Neuron (in vitro differentiated cells): ENCODE results near the gene ATN1.

ENCODE experiments used
- H2AFZ ChIP-seq: one replicate; pipeline ENCODE4 v1.6.1; 2013; ENCODE audit warnings: low read depth, mild to moderate bottlenecking, inconsistent platforms, low read length, moderate library complexity
- H3K27me3 ChIP-seq: one replicate; pipeline ENCODE4 v1.6.1; 2013; ENCODE audit warnings: low read length; ENCODE audit not compliant: insufficient read depth
- H3K36me3 ChIP-seq: one replicate; pipeline ENCODE4 v1.6.1; 2013; ENCODE audit warnings: low read length; ENCODE audit not compliant: insufficient read depth
- H3K4me1 ChIP-seq: one replicate; pipeline ENCODE4 v1.6.1; 2013; ENCODE audit warnings: low read length; ENCODE audit not compliant: insufficient read depth
- H3K4me3 ChIP-seq: 2 replicates; pipeline ENCODE4 v1.5.1; 2013; ENCODE audit warnings: mild to moderate bottlenecking, low read length, moderate library complexity
- H3K9me3 ChIP-seq: one replicate; pipeline ENCODE4 v1.6.1; 2013; ENCODE audit warnings: low read length

The ATN1 gene

DNA sequence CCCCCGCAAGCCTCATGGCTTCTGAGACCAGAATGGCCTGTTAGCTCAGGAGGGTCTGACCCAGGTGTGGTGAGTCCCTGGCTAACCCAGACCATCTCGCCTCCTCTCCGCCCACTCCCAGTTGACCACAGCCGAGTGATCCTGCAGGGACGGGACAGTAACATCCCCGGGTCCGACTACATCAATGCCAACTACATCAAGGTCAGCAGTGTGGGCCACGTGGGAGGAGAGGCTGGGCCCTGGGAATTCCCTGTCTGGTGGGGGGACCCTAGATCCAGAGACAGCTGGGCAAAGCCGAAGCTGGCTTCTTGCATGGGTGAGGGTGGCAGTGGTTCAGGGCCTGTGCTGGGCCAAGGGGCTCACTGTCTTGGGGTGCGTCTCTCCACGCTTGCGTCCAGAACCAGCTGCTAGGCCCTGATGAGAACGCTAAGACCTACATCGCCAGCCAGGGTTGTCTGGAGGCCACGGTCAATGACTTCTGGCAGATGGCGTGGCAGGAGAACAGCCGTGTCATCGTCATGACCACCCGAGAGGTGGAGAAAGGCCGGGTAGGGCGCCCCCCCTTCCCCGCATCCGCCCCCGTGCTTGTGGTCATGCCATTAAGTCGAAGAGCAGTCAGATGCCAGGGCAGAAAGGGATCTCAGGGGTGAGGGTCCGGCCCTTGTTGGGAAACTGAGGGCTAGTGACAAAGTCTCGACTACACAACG lies 28.4 kb downstream of the ATN1 start:
- Histone ChIP-seq H3K36me3 (no peaks in the 10 kb centered on the region), H3K27me3 (no peaks in the 10 kb centered on the region), H2AFZ (no peak overlapping the region), H3K4me3 (no peak overlapping the region), H3K9me3 (no peaks in the 10 kb centered on the region), H3K4me1 (peaks cover 3% of the 10 kb centered on the region)

DNA sequence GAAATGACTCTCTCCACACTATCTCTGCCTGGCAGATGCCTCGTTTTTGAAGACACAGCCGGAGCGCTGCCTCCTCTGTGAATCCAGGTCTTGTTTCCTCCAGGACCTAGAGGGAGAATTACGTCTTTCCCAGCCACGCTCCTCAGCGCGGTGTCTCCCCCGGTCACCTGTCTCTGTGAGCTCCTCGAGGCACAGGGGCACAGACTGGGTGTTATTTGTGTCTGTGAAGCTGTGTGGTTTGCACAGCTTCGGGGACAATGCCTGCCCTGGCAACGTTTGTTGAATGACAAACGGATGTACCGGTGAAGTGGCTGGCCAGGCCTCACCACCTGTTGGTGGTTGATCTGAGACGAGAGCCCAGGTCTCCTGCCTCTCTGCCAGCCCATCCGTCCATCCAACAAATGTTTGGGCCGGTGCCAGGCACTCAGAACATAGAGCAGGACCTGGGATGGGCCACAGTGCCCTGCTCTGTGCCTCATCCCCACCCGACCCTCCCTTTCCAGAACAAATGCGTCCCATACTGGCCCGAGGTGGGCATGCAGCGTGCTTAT lies 29.5 kb downstream of the ATN1 start:
- Histone ChIP-seq H3K36me3 (no peaks in the 10 kb centered on the region), H3K4me1 (peaks cover 3% of the 10 kb centered on the region), H3K27me3 (no peaks in the 10 kb centered on the region), H3K9me3 (no peaks in the 10 kb centered on the region), H3K4me3 (no peak overlapping the region), H2AFZ (no peak overlapping the region)

DNA sequence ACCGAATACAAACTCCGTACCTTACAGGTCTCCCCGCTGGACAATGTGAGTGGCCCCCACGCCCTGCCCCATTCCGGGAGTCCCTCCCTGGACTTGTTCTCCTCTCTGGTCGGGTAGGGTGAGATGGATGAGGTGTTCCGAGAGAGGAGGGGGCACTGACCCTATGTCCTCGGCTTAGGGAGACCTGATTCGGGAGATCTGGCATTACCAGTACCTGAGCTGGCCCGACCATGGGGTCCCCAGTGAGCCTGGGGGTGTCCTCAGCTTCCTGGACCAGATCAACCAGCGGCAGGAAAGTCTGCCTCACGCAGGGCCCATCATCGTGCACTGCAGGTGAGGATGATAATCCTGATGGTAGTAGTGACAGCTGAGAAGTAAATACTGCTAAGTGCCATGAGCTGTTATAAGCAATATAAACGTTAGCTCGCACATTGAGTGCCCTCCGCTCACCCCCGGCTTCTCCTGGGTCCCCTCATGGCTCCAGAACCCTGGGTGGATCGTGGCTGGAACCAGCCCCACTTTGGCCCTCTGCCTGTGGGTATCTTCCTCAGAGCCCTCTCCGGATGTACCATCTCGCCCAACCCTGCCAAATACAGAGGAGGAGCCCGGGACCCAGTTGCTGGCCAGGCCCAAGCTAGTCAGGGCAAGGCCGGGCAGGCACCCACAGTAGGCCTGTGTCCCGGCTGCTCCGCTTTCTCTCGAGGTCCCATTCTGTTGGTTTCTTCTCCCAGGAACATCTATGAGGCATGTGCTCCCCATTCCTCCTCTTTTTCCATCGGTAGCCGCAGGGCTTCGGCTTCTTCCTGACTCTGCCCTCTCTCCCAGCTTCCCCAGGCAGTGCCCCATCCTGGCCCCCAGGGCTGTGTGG lies 30.2 kb downstream of the ATN1 start:
- Histone ChIP-seq H3K36me3 (no peaks in the 10 kb centered on the region), H2AFZ (no peak overlapping the region), H3K9me3 (no peaks in the 10 kb centered on the region), H3K27me3 (no peaks in the 10 kb centered on the region), H3K4me1 (peaks cover 3% of the 10 kb centered on the region), H3K4me3 (no peak overlapping the region)

DNA sequence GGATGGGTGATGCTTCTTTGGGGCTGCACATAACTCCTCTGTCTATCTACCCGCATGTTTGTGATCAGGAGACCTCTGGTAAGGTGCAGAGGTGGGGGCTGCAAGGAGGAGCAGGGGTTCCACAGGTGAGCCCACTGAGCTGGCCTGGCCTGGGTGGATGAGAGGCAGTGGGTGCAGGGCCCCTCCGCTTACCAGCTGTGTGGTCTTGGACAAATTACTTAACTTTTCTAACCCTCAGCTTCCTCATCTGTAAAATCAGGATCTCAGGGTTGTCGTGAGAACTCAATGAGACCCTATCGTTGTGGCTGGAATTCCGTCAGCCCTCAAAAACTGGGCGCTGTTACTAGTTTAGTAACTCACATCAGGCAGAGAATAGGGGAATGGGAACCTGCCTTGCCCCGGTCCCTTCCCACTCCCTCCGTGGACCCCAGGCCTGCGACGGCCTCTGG lies 30.9 kb downstream of the ATN1 start:
- Histone ChIP-seq H3K4me1 (no peaks in the 10 kb centered on the region), H2AFZ (no peak overlapping the region), H3K36me3 (no peaks in the 10 kb centered on the region), H3K27me3 (no peaks in the 10 kb centered on the region), H3K9me3 (no peaks in the 10 kb centered on the region), H3K4me3 (no peak overlapping the region)

DNA sequence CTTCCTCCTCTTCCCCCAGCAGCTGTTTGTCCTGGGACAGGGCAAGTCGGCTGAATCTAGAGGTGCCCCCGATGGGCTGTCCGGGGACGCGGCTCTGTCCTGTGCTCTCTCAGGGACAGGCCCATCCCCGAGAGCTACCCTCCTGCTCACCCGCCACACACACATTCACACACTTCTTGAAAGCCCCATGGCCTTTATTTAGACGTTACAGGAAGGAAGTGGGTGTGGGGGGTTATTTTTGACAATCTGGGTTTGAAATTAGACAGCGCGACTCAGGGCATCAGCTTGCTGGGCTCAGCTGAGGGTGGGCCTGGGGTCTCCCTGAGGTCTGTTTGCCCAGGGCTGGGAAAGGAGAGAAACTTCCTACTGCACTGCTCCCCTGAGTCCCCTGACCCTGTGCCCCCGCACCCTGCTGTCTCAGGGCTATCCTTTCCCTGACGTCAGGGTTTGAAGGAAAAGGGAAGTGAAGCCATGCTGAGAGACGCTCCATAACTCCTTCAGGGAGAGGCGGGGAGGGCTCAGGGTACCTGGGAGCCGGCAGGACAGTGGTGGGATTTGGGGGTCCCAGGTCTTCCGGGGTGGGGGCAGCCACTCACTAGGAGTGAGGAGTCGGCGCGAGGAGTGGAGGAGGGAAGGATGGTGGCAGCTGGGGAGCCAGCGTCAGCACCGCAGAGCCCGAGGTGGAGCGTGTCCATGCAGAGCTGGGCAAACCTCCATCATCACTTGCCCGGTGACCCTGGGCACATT lies 31.5 kb downstream of the ATN1 start:
- Histone ChIP-seq H3K4me3 (no peak overlapping the region), H3K4me1 (no peaks in the 10 kb centered on the region), H3K36me3 (no peaks in the 10 kb centered on the region), H3K27me3 (no peaks in the 10 kb centered on the region), H2AFZ (no peak overlapping the region), H3K9me3 (no peaks in the 10 kb centered on the region)

DNA sequence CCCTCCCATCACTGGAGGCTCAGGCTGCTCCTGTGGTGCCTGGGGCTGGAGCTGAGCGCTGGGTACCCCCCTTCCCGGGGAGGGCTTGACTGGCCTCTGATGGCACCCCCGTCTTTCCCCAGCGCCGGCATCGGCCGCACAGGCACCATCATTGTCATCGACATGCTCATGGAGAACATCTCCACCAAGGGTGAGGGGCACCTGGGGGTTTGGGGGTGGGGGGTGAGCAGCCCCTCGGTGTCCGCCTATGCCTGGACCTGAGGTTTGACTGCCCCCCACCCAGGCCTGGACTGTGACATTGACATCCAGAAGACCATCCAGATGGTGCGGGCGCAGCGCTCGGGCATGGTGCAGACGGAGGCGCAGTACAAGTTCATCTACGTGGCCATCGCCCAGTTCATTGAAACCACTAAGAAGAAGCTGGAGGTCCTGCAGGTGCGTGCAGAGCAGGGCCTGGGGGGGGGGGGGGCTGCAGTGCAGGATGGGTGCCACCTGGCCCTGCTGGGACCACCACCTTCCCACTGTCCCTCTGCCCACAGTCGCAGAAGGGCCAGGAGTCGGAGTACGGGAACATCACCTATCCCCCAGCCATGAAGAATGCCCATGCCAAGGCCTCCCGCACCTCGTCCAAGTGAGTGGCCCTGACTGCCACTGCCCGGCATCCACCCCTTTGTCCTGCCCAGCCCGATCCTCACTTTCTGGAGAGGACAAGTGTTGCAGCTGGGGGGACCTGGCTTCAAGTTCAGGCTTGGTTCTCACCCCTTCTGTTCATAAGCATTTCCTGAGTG lies 32.2 kb downstream of the ATN1 start:
- H3K4me3 ChIP-seq: no peak overlapping the region
- H3K4me1 ChIP-seq: no peaks in the 10 kb centered on the region
- no peaks in the 10 kb centered on the region for H3K9me3 ChIP-seq
- no peaks in the 10 kb centered on the region for H3K27me3 ChIP-seq
- H3K36me3 ChIP-seq: peaks cover 4% of the 10 kb centered on the region
- no peak overlapping the region for H2AFZ ChIP-seq

DNA sequence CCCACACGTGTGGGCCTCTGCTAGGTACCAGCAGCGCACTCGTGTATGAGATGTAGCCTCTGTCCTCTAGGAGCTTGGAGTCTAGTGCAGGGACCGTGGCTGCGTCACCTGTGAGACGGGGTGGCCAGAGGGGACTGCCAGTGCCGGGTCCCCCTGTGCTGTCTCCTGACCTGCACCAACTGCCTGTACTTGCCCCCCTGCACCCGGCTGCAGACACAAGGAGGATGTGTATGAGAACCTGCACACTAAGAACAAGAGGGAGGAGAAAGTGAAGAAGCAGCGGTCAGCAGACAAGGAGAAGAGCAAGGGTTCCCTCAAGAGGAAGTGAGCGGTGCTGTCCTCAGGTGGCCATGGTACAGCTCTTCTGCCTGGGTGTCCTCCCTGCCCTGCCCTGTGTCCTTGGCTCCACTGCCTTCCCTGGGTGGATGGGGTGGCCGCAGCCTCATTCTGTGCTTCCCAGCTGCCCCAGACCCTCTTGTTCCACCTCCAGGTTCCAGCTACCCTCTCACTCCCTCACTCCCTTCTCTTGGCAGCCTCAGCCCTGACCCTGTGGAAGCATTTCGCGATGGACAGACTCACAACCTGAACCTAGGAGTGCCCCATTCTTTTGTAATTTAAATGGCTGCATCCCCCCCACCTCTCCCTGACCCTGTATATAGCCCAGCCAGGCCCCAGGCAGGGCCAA lies 33.0 kb downstream of the ATN1 start:
- H3K36me3 ChIP-seq: peaks cover 11% of the 10 kb centered on the region
- H3K9me3 ChIP-seq: no peaks in the 10 kb centered on the region
- H3K4me1 ChIP-seq: no peaks in the 10 kb centered on the region
- H2AFZ ChIP-seq: no peak overlapping the region
- H3K27me3 ChIP-seq: no peaks in the 10 kb centered on the region
- no peak overlapping the region for H3K4me3 ChIP-seq

DNA sequence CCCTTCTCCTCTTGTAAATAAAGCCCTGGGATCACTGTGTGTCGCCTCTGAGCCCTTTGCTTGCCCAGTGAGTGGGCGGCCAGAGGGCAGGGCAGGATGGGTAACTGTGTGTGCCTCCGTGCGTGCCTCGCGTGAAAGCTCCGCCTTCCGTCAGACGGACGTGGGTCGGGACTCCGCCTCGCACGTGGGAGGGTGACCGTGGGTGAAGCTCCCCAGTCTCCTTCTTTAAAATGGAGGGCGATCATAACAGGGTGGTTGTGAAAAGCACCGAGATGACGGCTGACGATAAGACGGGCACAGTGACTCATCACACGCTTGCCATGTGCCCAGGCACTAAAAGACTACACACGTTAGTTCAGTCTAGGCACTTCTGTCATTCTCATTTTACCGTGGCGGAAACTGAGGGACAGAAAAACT lies 33.5 kb downstream of the ATN1 start:
- no peaks in the 10 kb centered on the region for H3K27me3 ChIP-seq
- H3K4me1 ChIP-seq: no peaks in the 10 kb centered on the region
- peaks cover 16% of the 10 kb centered on the region for H3K36me3 ChIP-seq
- no peak overlapping the region for H3K4me3 ChIP-seq
- H2AFZ ChIP-seq: no peak overlapping the region
- H3K9me3 ChIP-seq: no peaks in the 10 kb centered on the region

DNA sequence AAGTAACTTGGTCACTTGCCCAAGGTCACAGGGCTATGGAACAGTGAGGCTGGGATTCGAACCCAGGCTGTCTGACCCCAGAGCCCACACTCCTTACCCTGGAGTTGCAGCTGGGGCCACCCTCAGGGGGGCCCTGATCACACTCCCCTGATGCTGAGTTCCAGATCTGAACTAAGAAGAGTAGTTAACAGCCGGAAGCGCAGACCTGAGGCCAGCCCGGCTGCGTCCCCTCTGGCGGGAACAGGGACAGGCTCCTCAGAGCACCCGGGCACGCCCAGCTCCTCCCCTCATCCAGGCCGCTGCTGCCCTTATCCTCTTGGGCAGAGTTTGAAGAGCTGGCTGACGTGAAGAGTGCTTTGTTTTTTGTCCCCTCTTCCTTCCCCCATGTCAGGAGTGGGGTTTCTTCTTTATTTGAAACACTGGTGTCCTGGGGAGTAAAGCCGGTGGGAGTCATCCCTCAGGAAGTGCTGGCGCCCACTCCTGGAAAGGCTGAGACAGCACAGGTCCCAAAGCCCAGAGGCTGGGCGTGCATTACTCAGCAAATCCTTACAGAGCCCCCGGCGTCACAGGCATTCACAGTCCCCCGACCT lies 34.0 kb downstream of the ATN1 start:
- peak overlapping the region; percentile 55 for H2AFZ ChIP-seq
- H3K27me3 ChIP-seq: no peaks in the 10 kb centered on the region
- H3K4me3 ChIP-seq: no peak overlapping the region
- peaks cover 20% of the 10 kb centered on the region for H3K36me3 ChIP-seq
- H3K9me3 ChIP-seq: no peaks in the 10 kb centered on the region
- H3K4me1 ChIP-seq: no peaks in the 10 kb centered on the region

DNA sequence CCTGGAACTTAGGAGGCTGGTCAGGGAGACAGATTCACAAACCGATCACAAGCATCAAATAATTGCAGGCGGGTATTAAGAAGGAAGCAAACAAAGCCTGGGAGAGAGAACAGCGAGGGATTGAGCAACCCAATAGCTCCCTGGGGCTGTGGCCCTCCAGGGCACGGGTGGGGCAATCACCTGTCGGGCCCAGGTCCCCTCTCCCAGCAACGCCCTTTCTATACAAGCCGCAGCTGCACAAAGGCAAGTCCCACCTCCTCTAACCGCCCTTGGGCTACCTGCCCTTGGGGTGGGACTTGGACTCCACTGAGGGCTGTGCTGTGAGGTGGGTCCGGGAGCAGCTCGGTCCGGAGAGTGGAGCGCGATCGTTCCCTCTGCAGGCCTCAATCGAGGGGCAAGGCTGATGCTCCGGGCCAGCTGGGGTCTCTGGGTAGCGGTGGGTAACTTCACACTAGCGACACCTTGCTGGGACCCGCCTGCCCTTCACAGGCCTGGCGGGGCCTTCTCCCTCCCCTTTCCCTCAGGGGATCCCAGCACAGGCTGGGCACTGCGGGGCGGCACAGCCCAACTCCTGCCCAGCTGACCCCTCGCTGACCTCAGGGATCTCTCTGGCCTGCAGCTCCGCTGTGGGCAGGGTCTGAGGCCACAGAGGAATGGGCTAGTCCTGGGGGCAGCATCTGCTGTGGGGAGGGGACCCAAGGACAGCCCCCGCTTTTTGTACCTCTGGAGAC lies 34.7 kb downstream of the ATN1 start:
- H3K36me3 ChIP-seq: peaks cover 26% of the 10 kb centered on the region
- H3K27me3 ChIP-seq: no peaks in the 10 kb centered on the region
- peak overlapping the region; percentile 55 for H2AFZ ChIP-seq
- H3K9me3 ChIP-seq: no peaks in the 10 kb centered on the region
- H3K4me3 ChIP-seq: no peak overlapping the region
- H3K4me1 ChIP-seq: no peaks in the 10 kb centered on the region

DNA sequence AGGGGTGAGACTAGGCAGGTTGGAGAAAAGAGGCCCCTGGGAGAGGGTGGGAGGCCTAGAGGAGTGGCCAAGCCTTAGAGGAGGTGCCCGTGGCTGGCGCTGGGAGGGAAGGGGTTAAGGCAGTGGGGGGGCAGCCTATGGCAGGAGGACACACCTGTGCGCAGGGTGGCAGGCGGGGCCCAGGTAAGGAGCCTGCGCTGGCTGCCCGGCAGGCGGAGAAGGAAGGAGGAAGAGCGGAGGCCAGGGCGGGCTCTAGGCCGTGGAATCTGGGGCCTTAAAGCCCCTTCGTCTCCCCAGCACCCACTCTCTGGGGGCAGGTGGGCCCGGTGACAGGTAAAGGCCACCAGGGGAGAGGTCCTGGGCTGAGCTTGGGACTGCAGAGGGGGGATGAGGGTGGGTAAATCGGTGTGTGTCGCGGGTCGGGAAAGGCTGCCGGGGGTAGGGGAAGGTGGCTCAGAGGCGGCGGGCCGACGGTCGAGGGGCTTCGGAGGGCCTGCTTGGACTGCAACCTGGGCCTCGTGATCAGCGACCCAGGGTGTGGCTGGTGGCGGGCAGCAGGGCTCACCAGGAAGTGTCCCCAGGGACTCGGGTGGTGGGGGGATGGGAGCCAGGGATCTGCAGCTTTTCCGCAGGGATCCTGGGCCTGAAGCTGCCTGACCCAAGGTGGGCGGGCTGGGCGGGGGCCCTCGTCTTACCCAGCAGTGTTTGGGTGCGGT lies 35.4 kb downstream of the ATN1 start:
- no peak overlapping the region for H3K4me3 ChIP-seq
- no peaks in the 10 kb centered on the region for H3K4me1 ChIP-seq
- H2AFZ ChIP-seq: no peak overlapping the region
- H3K27me3 ChIP-seq: no peaks in the 10 kb centered on the region
- H3K36me3 ChIP-seq: peaks cover 33% of the 10 kb centered on the region
- no peaks in the 10 kb centered on the region for H3K9me3 ChIP-seq
